NCI-H526 (cell line): Measurements from ENCODE around the gene MACROD2.
"Not testable (repeated sequence)": the region's sequence is repeated elsewhere in the genome, so short reads cannot be mapped to it uniquely, and the experiment has no call there.

Experiments
- DNase-seq, 2 experiments: peaks; one replicate each; lab custom pipeline; 2025; lab: John Stamatoyannopoulos, UW

The MACROD2 gene

GRCh38 chr20:15537200-15537599 lies 1541.9 kb downstream of the MACROD2 start:
- not testable (repeated sequence) for DNase-seq

GRCh38 chr20:15542655-15543054 lies 1547.3 kb downstream of the MACROD2 start:
- no peak for DNase-seq

- DNase-seq = no peak
Observed at GRCh38 chr20:15544742-15545141, 1549.4 kb downstream of the MACROD2 start.

GRCh38 chr20:15546525-15547023 lies 1551.3 kb downstream of the MACROD2 start:
- DNase-seq = no peak

GRCh38 chr20:15547119-15547518 lies 1551.8 kb downstream of the MACROD2 start:
- no peak for DNase-seq

GRCh38 chr20:15550116-15550870 lies 1555.0 kb downstream of the MACROD2 start:
- DNase-seq = no peak

- no peak for DNase-seq
Observed at GRCh38 chr20:15555913-15556312, 1560.6 kb downstream of the MACROD2 start.

GRCh38 chr20:15556869-15557268 lies 1561.6 kb downstream of the MACROD2 start:
- no peak for DNase-seq

GRCh38 chr20:15561070-15561569 lies 1565.8 kb downstream of the MACROD2 start:
- DNase-seq = no peak

GRCh38 chr20:15561707-15562404 lies 1566.5 kb downstream of the MACROD2 start:
- no peak for DNase-seq

- DNase-seq = no peak
Observed at GRCh38 chr20:15563836-15564235, 1568.5 kb downstream of the MACROD2 start.

GRCh38 chr20:15564981-15565380 lies 1569.7 kb downstream of the MACROD2 start:
- DNase-seq = no peak

- no peak for DNase-seq
Observed at GRCh38 chr20:15565786-15566185, 1570.5 kb downstream of the MACROD2 start.

- DNase-seq = no peak
Observed at GRCh38 chr20:15567219-15567618, 1571.9 kb downstream of the MACROD2 start.

- DNase-seq = no peak
Observed at GRCh38 chr20:15570156-15570555, 1574.8 kb downstream of the MACROD2 start.

GRCh38 chr20:15571056-15571455 lies 1575.7 kb downstream of the MACROD2 start:
- DNase-seq = no peak

- no peak for DNase-seq
Observed at GRCh38 chr20:15575255-15575654, 1579.9 kb downstream of the MACROD2 start.

- no peak for DNase-seq
Observed at GRCh38 chr20:15576411-15576810, 1581.1 kb downstream of the MACROD2 start.

GRCh38 chr20:15578113-15578512 lies 1582.8 kb downstream of the MACROD2 start:
- DNase-seq = no peak

GRCh38 chr20:15579688-15580087 lies 1584.4 kb downstream of the MACROD2 start:
- DNase-seq = no peak

- DNase-seq = no peak
Observed at GRCh38 chr20:15582146-15582760, 1586.9 kb downstream of the MACROD2 start.

GRCh38 chr20:15584507-15584906 lies 1589.2 kb downstream of the MACROD2 start:
- DNase-seq = no peak

GRCh38 chr20:15593081-15593480 lies 1597.8 kb downstream of the MACROD2 start:
- DNase-seq = no peak
